Embryonic facial prominence (tissue), 1 donor: Measurements from ENCODE around the gene SLC6A6.

ENCODE experiments used
- DNase-seq: peaks from one replicate; pipeline ENCODE4 v3.0.0-alpha.2; 2016; ENCODE audit errors: extremely low spot score

Gene SLC6A6

GRCh38 chr3:14371573-14372474 lies 30.6 kb upstream of the SLC6A6 start:
- DNase-seq: no peak

GRCh38 chr3:14372587-14372986 lies 29.8 kb upstream of the SLC6A6 start:
- no peak for DNase-seq

GRCh38 chr3:14373753-14374376 lies 28.5 kb upstream of the SLC6A6 start:
- no peak for DNase-seq

- no peak for DNase-seq
Observed at GRCh38 chr3:14374444-14374883, 27.9 kb upstream of the SLC6A6 start.

GRCh38 chr3:14375192-14375591 lies 27.2 kb upstream of the SLC6A6 start:
- no peak for DNase-seq

- DNase-seq: no peak
Observed at GRCh38 chr3:14376348-14377043, 25.9 kb upstream of the SLC6A6 start.

- DNase-seq: no peak
Observed at GRCh38 chr3:14377044-14377837, 25.2 kb upstream of the SLC6A6 start.

- DNase-seq: no peak
Observed at GRCh38 chr3:14377838-14378169, 24.6 kb upstream of the SLC6A6 start.

- DNase-seq: no peak
Observed at GRCh38 chr3:14378415-14378814, 24.0 kb upstream of the SLC6A6 start.

- no peak for DNase-seq
Observed at GRCh38 chr3:14379843-14380242, 22.6 kb upstream of the SLC6A6 start.

- DNase-seq: no peak
Observed at GRCh38 chr3:14386254-14386653, 16.2 kb upstream of the SLC6A6 start.

- DNase-seq: no peak
Observed at GRCh38 chr3:14388201-14388600, 14.2 kb upstream of the SLC6A6 start.

- no peak for DNase-seq
Observed at GRCh38 chr3:14389166-14389606, 13.2 kb upstream of the SLC6A6 start.

- DNase-seq: no peak
Observed at GRCh38 chr3:14389716-14390115, 12.7 kb upstream of the SLC6A6 start.

- DNase-seq: no peak
Observed at GRCh38 chr3:14391033-14391432, 11.4 kb upstream of the SLC6A6 start.

GRCh38 chr3:14392231-14392630 lies 10.2 kb upstream of the SLC6A6 start:
- DNase-seq: no peak

GRCh38 chr3:14392803-14393319 lies 9.5 kb upstream of the SLC6A6 start:
- DNase-seq: no peak

GRCh38 chr3:14393440-14394106 lies 8.8 kb upstream of the SLC6A6 start:
- DNase-seq: no peak

- no peak for DNase-seq
Observed at GRCh38 chr3:14396031-14396692, 6.2 kb upstream of the SLC6A6 start.

- DNase-seq: no peak
Observed at GRCh38 chr3:14397046-14397445, 5.4 kb upstream of the SLC6A6 start.
